Measurements from ENCODE around the gene SINHCAF. TPM values are rescaled to one million over a fixed set of nuclear protein-coding genes. Genes with fewer than 3 reads are reported as not detected.

The SINHCAF gene
- total and polyA plus RNA-seq, 9 of the 15 experiments (the other 6 are each of a cell fraction or from before 2014, with no cell fraction given) = 73.2 to 185 (median 110) TPM

GRCh38 chr12:31368666-31369361 lies 42.9 kb upstream of the SINHCAF start:
- no TSS peak for BruUV-seq (replicated peaks)
- H3K4me3 ChIP-seq = no peak overlapping the region
- CTCF ChIA-PET (ENCODE audit: low intra/inter-chr PET ratio) = interaction anchor here (0.6 kb wide), 1 partner anchor 117 kb away, joined by 3 read pairs; no protein-coding TSS in a partner anchor
- no peak for DNase-seq (ENCODE audit: extremely low read depth in 1 of 4, low spot score in 3 of 4)
- FAIRE-seq = no peak
- intact Hi-C loops (cut with micrococcal nuclease) = no loop called here
- POLR2A ChIA-PET = interaction anchor here (0.8 to 1.4 kb wide), 3 partner anchors 49 to 82 kb away, joined by 3 read pairs; no protein-coding TSS in a partner anchor
- no peaks in the 10 kb centered on the region for H3K9me3 ChIP-seq (replicated peaks; ENCODE audit: control insufficient read depth, insufficient read depth, low read depth, low read length)
- H3K9ac ChIP-seq (ENCODE audit: insufficient read depth in 1 of 2, low read depth in 2 of 2, low read length in 2 of 2) = no peak overlapping the region
- no peaks in the 10 kb centered on the region for H3K9me1 ChIP-seq (ENCODE audit: control insufficient read depth, insufficient read depth, low read length)
- no peaks in the 10 kb centered on the region for H4K20me1 ChIP-seq (replicated peaks; ENCODE audit: control insufficient read depth, insufficient read depth, low read length)
- H3K79me2 ChIP-seq (ENCODE audit: control insufficient read depth, insufficient read depth, low read length) = no peaks in the 10 kb centered on the region
- 7% methylated on average over 8 of the region's 8 CpGs for WGBS (ENCODE audit: insufficient coverage, low coverage, missing lambda C conversion rate)
- no peak overlapping the region; the same call in 1 of the 2 replicates for H2AFZ ChIP-seq (ENCODE audit: low read depth, low read length)
- no peaks in the 10 kb centered on the region for H3K27me3 ChIP-seq (ENCODE audit: control insufficient read depth in 2 of 2, insufficient read depth in 2 of 2, low read length in 2 of 2)
- in situ Hi-C loops (cut with MboI) = no loop called here
- no peaks in the 10 kb centered on the region for H3K36me3 ChIP-seq (ENCODE audit: control insufficient read depth, insufficient read depth, low read length)
- H3K4me2 ChIP-seq (ENCODE audit: insufficient read depth, low read length) = no peak overlapping the region
- H3K27ac ChIP-seq (ENCODE audit: extremely low read depth, low read depth, low read length) = no peak overlapping the region
- ATAC-seq = no peak
- TF ChIP-seq SPI1 (IDR thresholded peaks at IDR 0.05; ENCODE audit: borderline replicate concordance, low read depth, low read length) (peak; percentile 79; the same call in 1 of the 2 replicates), SMC3 (conservative IDR thresholded peaks at IDR 0.05; ENCODE audit: insufficient read depth, low read depth, low read length) (no peak), ELF1 (tag; IDR thresholded peaks at IDR 0.05) (no peak), BRD9 (IDR thresholded peaks at IDR 0.05; ENCODE audit: low read depth, partially characterized antibody) (no peak)
- H3K4me1 ChIP-seq (replicated peaks in 1 of 2; ENCODE audit: control insufficient read depth in 2 of 2, insufficient read depth in 2 of 2, low read length in 2 of 2) = peaks cover 0 to 11% of the 10 kb centered on the region in 2 experiments; a peak in 4 of 5 replicates

GRCh38 chr12:31366104-31366621 lies 40.2 kb upstream of the SINHCAF start:
- FAIRE-seq = no peak
- no peaks in the 10 kb centered on the region for H3K9me3 ChIP-seq (replicated peaks; ENCODE audit: control insufficient read depth, insufficient read depth, low read depth, low read length)
- no peaks in the 10 kb centered on the region for H4K20me1 ChIP-seq (replicated peaks; ENCODE audit: control insufficient read depth, insufficient read depth, low read length)
- DNase-seq (ENCODE audit: extremely low read depth in 1 of 4, low spot score in 3 of 4) = no peak
- no peak overlapping the region for H3K9ac ChIP-seq (ENCODE audit: insufficient read depth in 1 of 2, low read depth in 2 of 2, low read length in 2 of 2)
- intact Hi-C loops (cut with micrococcal nuclease) = no loop called here
- ChIA-PET CTCF (ENCODE audit: low intra/inter-chr PET ratio) (no interaction called here), POLR2A (no interaction called here)
- peaks cover 12 to 21% of the 10 kb centered on the region in 2 experiments; a peak in 4 of 5 replicates for H3K4me1 ChIP-seq (replicated peaks in 1 of 2; ENCODE audit: control insufficient read depth in 2 of 2, insufficient read depth in 2 of 2, low read length in 2 of 2)
- no peak for ATAC-seq
- no peaks in the 10 kb centered on the region for H3K36me3 ChIP-seq (ENCODE audit: control insufficient read depth, insufficient read depth, low read length)
- H3K4me3 ChIP-seq = no peak overlapping the region
- WGBS (ENCODE audit: insufficient coverage, low coverage, missing lambda C conversion rate) = 32% methylated on average over 11 of the region's 11 CpGs
- no peak overlapping the region for H2AFZ ChIP-seq (ENCODE audit: low read depth, low read length)
- H3K9me1 ChIP-seq (ENCODE audit: control insufficient read depth, insufficient read depth, low read length) = no peaks in the 10 kb centered on the region
- no peaks in the 10 kb centered on the region for H3K27me3 ChIP-seq (ENCODE audit: control insufficient read depth in 2 of 2, insufficient read depth in 2 of 2, low read length in 2 of 2)
- H3K4me2 ChIP-seq (ENCODE audit: insufficient read depth, low read length) = no peak overlapping the region
- no TSS peak for BruUV-seq (replicated peaks)
- H3K79me2 ChIP-seq (ENCODE audit: control insufficient read depth, insufficient read depth, low read length) = no peaks in the 10 kb centered on the region
- no peak overlapping the region for H3K27ac ChIP-seq (ENCODE audit: extremely low read depth, low read depth, low read length)
- in situ Hi-C loops (cut with MboI) = no loop called here
- TF ChIP-seq VEZF1 (CRISPR knock-in tag; IDR thresholded peaks at IDR 0.05) = no peak
- no peak for TF ChIP-seq STAG1 (CRISPR knock-in tag; IDR thresholded peaks at IDR 0.05; ENCODE audit: borderline replicate concordance)
- TF ChIP-seq ZNF583 (CRISPR knock-in tag; IDR thresholded peaks at IDR 0.05) = no peak
- no peak for TF ChIP-seq TFE3 (CRISPR knock-in tag; IDR thresholded peaks at IDR 0.05)
- no peak for TF ChIP-seq RFX7 (CRISPR knock-in tag; IDR thresholded peaks at IDR 0.05)
- no peak for TF ChIP-seq JUN (IDR thresholded peaks at IDR 0.05; ENCODE audit: borderline replicate concordance, low read depth, low read length)
- no peak for TF ChIP-seq JUN (CRISPR knock-in tag; IDR thresholded peaks at IDR 0.05; ENCODE audit: borderline replicate concordance)
- TF ChIP-seq ZNF384 (IDR thresholded peaks at IDR 0.05; ENCODE audit: low read depth, low read length) = peak; percentile 48; the same call in 1 of the 2 replicates
- TF ChIP-seq SIN3B (IDR thresholded peaks at IDR 0.05; ENCODE audit: low read depth) = no peak

Data from K562 (cell line).